GM12878 (cell line): ENCODE measurements around the gene ACD. TPM values are rescaled to one million over a fixed set of nuclear protein-coding genes. Genes with fewer than 3 reads are reported as not detected.

Experiments
- ATAC-seq: fragments of 200-7000 bp; cut with Tn5 transposase; 3 replicates; pipeline ENCODE4 v1.9.1; 2020; ENCODE audit warnings: mild to moderate bottlenecking, moderate library complexity
- BruUV-seq: library from RNA; stranded (reverse); fragments of 400-500 nt; replicated peaks from 2 replicates; lab custom pipeline; 2021; lab: Mats Ljungman, UMichigan
- CTCF ChIA-PET: fragments of 300-600 bp; sonication (Branson Sonifier 250); formaldehyde crosslinking; extraction: SDS; loops from one replicate; lab custom pipeline; 2021; ENCODE audit warnings: inconsistent platforms; lab: Yijun Ruan, JAX
- POLR2A ChIA-PET: fragments of 350-600 bp; formaldehyde crosslinking; extraction: SDS; loops from one replicate; lab custom pipeline; 2021; ENCODE audit warnings: inconsistent platforms; lab: Charles Lee
- RAD21 ChIA-PET: fragments of 300-600 bp; sonication (Branson Sonifier 250); formaldehyde crosslinking; loops from one replicate; lab custom pipeline; 2023; ENCODE audit warnings: antibody characterized with exemption; ENCODE audit not compliant: unreplicated experiment; lab: Charles Lee
- SMC1A ChIA-PET: fragments of 300-600 bp; sonication (Branson Sonifier 250); formaldehyde crosslinking; loops from one replicate; lab custom pipeline; 2023; ENCODE audit not compliant: unreplicated experiment, uncharacterized antibody; lab: Charles Lee
- DNase-seq: peaks from one replicate; pipeline ENCODE4 v3.0.0-alpha.2; 2011; ENCODE audit warnings: low read depth, low spot score
- FAIRE-seq: peaks from 3 replicates; lab custom pipeline; 2011; peaks lifted over from hg19 to GRCh38; lab: Jason Lieb, UNC
- H2AFZ ChIP-seq: 2 replicates; pipeline ENCODE4 v1.6.0; 2011; ENCODE audit warnings: low read depth, low read length, control low read depth; ENCODE audit not compliant: control insufficient read depth
- H3K27ac ChIP-seq: 2 replicates; pipeline ENCODE4 v1.5.1; 2011; ENCODE audit warnings: control low read depth; ENCODE audit not compliant: control insufficient read depth, insufficient read depth
- H3K27me3 ChIP-seq, 2 experiments: replicated peaks in 1 of 2; 2 replicates each; pipeline versions ENCODE4 v1.6.0 to v1.6.1; 2011; ENCODE audit warnings: low read length in 1 of 2; ENCODE audit not compliant: control insufficient read depth in 2 of 2, insufficient read depth in 2 of 2
- H3K36me3 ChIP-seq, 2 experiments: 2 replicates each; pipeline ENCODE4 v1.5.1; 2011; ENCODE audit warnings: low read length in 1 of 2; ENCODE audit not compliant: control insufficient read depth in 2 of 2, insufficient read depth in 2 of 2
- H3K4me1 ChIP-seq: 2 replicates; pipeline ENCODE4 v1.6.1; 2011; ENCODE audit warnings: mild to moderate bottlenecking, low read length, moderate library complexity, mixed read lengths; ENCODE audit not compliant: control insufficient read depth, insufficient read depth
- H3K4me2 ChIP-seq: 2 replicates; pipeline ENCODE4 v1.6.0; 2011; ENCODE audit warnings: control low read depth; ENCODE audit not compliant: control insufficient read depth, insufficient read depth
- H3K4me3 ChIP-seq: fragments of 200-600 bp; sonication (generic); 2 replicates; pipeline ENCODE4 v1.5.1; 2016
- H3K79me2 ChIP-seq: 2 replicates; pipeline ENCODE4 v1.6.0; 2011; ENCODE audit warnings: low read length; ENCODE audit not compliant: control insufficient read depth, insufficient read depth
- H3K9ac ChIP-seq: 2 replicates; pipeline ENCODE4 v1.8.0; 2011; ENCODE audit warnings: low read length, control low read depth, mixed read lengths; ENCODE audit not compliant: control insufficient read depth, insufficient read depth
- H3K9me3 ChIP-seq: replicated peaks from 3 replicates; pipeline ENCODE4 v1.5.1; 2011; ENCODE audit warnings: mild to moderate bottlenecking, low read length; ENCODE audit not compliant: control insufficient read depth, insufficient read depth
- H4K20me1 ChIP-seq: 2 replicates; pipeline ENCODE4 v1.6.0; 2011; ENCODE audit not compliant: control insufficient read depth, insufficient read depth
- RAD21 ChIP-seq: IDR thresholded peaks from 2 replicates; pipeline ENCODE4 v1.6.1; 2011; ENCODE audit warnings: mild to moderate bottlenecking, low read depth, low read length, moderate library complexity; ENCODE audit not compliant: insufficient read depth
- SPI1 ChIP-seq: IDR thresholded peaks from 2 replicates; pipeline ENCODE4 v1.6.1; 2011; ENCODE audit warnings: low read depth, mild to moderate bottlenecking, low read length, moderate library complexity, borderline replicate concordance; ENCODE audit not compliant: insufficient read depth
- STAT1 ChIP-seq: fragments of 450-650 bp; conservative IDR thresholded peaks from 2 replicates; pipeline ENCODE4 v1.6.1; 2014; ENCODE audit warnings: antibody characterized with exemption, mild to moderate bottlenecking
- TCF3 ChIP-seq: IDR thresholded peaks from 2 replicates; pipeline ENCODE4 v1.6.1; 2012; ENCODE audit warnings: low read depth, mild to moderate bottlenecking, low read length, borderline replicate concordance; ENCODE audit not compliant: insufficient read depth
- USF2 ChIP-seq: IDR thresholded peaks from 2 replicates; pipeline ENCODE4 v1.6.1; 2011; ENCODE audit warnings: low read depth, low read length, improper control_type of control experiment, borderline replicate concordance
- WGBS: methylation state at CpG from one replicate; pipeline ENCODE4 v1.1.6; 2016; ENCODE audit warnings: low lambda C conversion rate; ENCODE audit not compliant: insufficient replicate concordance, insufficient coverage; ENCODE audit errors: missing lambda C conversion rate; 5-methylcytosine and 5-hydroxymethylcytosine counted together
- in situ Hi-C: fragments of 300-500 bp; cut with MboI; formaldehyde crosslinking; loops from 9 replicates; pipeline ENCODE4 v1.14.3; 2018; ENCODE audit warnings: mixed read lengths
- intact Hi-C: fragments of 100-400 bp; cut with micrococcal nuclease; formaldehyde crosslinking; loops from one replicate; pipeline ENCODE4 v1.14.2; 2022; ENCODE audit not compliant: unreplicated experiment
- polyA plus RNA-seq, 11 experiments: library from polyadenylated mRNA; depleted of rRNA in 4 of 11; unstranded in 6 of 11; stranded (reverse) in 5 of 11; fragments of >200 nt; fragmentation: Nextera tagmentation in 4 of 11; fragmentation: Illumina TruSeq in 1 of 11; extraction: Ambion mirVana in 4 of 11; extraction: Trizol in 1 of 11; gene quantifications; 1 replicate in 1 of 11; 2 replicates in 10 of 11; pipeline versions ENCODE4 v1.2.1 to v1.2.3, GENCODE V29; 2011 to 2016; ENCODE audit warnings: inconsistent platforms in 2 of 11, missing spikeins in 2 of 11, low read depth in 1 of 11
- total RNA-seq, 4 experiments: library from RNA; depleted of rRNA in 3 of 4; stranded (reverse); fragments of >200 nt in 3 of 4; fragmentation: Illumina TruSeq in 1 of 4; extraction: Trizol in 1 of 4; gene quantifications; 2 replicates each; pipeline versions ENCODE4 v1.2.1 to v1.2.3, GENCODE V29; 2013 to 2021
- TF ChIP-seq, protein P1 (sequence below), 3 experiments: IDR thresholded peaks in 2 of 3; conservative IDR thresholded peaks in 1 of 3; 2 replicates each; pipeline ENCODE4 v1.5.1; 2011; ENCODE audit warnings: low read depth in 3 of 3, low read length in 3 of 3, mild to moderate bottlenecking in 3 of 3, control low read depth in 2 of 3, moderate library complexity in 2 of 3, inconsistent platforms in 1 of 3, mixed read lengths in 1 of 3; ENCODE audit not compliant: control insufficient read depth in 2 of 3, insufficient read depth in 1 of 3; ENCODE audit errors: extremely low read depth in 1 of 3
- TF ChIP-seq, protein P2 (sequence below): fragments of 150-350 bp; IDR thresholded peaks from 2 replicates; pipeline ENCODE4 v1.6.1; 2016; ENCODE audit warnings: low read depth, low read length

The ACD gene
- total and polyA plus RNA-seq, 10 of the 15 experiments (the other 5 are each of a cell fraction or from before 2014, with no cell fraction given), result 2.9 to 46.7 (median 23.9) TPM

DNA sequence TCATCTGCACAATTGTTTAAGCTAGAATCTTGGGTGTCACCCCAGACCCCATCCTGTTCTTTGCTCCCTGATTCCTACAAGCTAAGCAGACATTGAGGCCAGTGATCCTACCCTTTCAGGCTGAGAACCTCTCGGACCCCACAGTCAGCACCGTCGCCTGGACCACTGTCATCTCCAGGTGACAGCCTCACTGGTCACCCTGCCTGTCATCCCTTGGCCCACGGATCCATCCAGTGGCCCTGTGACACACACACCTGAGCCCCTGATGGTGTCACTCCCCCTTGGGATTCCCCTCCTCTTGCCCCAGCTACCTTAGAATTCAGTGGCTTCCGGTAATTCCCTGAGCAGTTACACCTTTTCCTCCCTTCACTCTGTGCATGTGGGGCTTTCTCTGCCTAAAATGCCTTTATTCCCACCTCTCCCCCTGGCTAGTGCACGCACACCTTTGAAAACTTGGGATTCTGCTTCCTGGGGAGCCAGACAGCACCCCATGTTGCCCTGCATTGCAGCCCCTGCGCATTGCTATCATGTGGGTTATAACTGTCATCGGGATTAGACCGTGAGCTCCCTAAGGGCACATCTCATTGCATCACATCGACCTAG, 9.5 kb upstream of the ACD start (continued):
- TF ChIP-seq TCF3, result no peak
- TF ChIP-seq STAT1, result no peak
- no peak for TF ChIP-seq USF2

DNA sequence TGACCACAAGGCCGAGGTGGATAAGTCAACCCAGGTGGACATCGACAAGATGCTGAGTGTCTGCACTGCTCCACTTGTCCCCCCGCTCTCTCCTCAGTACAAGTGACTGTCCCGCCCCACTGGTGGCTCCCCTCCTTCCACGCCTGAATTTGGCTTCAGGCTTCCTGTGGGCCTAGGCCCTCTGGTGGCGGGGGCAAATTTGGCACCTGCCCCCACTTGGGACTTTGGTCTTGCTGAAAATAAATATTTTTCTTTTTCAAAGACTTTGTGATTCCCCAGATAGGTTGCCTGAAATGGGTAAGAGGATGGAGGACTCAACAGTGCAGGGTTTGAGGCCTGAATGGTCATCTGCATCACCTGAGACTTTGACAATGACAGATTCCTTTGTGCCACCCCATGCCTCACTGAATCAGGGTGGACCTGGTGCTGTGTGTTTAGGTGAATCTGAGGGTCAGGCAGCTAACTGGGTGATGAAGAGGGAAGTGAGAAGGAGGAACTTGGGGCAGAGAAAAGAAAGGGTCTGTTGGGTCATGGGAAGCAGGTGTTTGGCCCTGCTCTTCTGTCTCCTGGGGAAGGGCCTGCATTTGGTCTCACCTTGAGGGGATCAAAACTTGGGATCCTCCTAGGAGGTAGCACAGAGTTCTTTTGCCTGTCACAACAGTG, 8.6 kb upstream of the ACD start:
- Histone ChIP-seq H3K27ac (no peak overlapping the region), H3K9ac (no peak overlapping the region), H3K36me3 (no peaks in the 10 kb centered on the region), H3K79me2 (no peaks in the 10 kb centered on the region), H3K27me3 (no peaks in the 10 kb centered on the region), H3K4me1 (peaks cover 36% of the 10 kb centered on the region), H3K4me3 (no peak overlapping the region), H3K9me3 (no peaks in the 10 kb centered on the region), H2AFZ (no peak overlapping the region), H3K4me2 (no peak overlapping the region), H4K20me1 (no peaks in the 10 kb centered on the region)
- in situ Hi-C loops (no loop called here), intact Hi-C loops (loop anchor here (1.0 to 5.0 kb wide), 3 partner anchors 121 to 176 kb away; no protein-coding TSS in a partner anchor)
- FAIRE-seq (peak; percentile 23), DNase-seq (no peak), ATAC-seq (no peak)
- WGBS, result 61% methylated on average over 6 of the region's 6 CpGs
- TF ChIP-seq RAD21 (0 out of 2 replicates have a peak, but pooled peaks have one; percentile 10), SPI1 (peak; percentile 53; the same call in 1 of the 2 replicates)
- TF ChIP-seq, protein P1, sequence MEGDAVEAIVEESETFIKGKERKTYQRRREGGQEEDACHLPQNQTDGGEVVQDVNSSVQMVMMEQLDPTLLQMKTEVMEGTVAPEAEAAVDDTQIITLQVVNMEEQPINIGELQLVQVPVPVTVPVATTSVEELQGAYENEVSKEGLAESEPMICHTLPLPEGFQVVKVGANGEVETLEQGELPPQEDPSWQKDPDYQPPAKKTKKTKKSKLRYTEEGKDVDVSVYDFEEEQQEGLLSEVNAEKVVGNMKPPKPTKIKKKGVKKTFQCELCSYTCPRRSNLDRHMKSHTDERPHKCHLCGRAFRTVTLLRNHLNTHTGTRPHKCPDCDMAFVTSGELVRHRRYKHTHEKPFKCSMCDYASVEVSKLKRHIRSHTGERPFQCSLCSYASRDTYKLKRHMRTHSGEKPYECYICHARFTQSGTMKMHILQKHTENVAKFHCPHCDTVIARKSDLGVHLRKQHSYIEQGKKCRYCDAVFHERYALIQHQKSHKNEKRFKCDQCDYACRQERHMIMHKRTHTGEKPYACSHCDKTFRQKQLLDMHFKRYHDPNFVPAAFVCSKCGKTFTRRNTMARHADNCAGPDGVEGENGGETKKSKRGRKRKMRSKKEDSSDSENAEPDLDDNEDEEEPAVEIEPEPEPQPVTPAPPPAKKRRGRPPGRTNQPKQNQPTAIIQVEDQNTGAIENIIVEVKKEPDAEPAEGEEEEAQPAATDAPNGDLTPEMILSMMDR (IDR thresholded peaks at IDR 0.05 in 2 of 3, conservative IDR thresholded peaks at IDR 0.05 in 1 of 3; ENCODE audit: control insufficient read depth in 2 of 3, extremely low read depth in 1 of 3, insufficient read depth in 1 of 3, low read depth in 3 of 3, low read length in 3 of 3), result peak; percentile 35 to 47 (median 38); a peak in 5 of 6 replicates
- TF ChIP-seq, protein P2, sequence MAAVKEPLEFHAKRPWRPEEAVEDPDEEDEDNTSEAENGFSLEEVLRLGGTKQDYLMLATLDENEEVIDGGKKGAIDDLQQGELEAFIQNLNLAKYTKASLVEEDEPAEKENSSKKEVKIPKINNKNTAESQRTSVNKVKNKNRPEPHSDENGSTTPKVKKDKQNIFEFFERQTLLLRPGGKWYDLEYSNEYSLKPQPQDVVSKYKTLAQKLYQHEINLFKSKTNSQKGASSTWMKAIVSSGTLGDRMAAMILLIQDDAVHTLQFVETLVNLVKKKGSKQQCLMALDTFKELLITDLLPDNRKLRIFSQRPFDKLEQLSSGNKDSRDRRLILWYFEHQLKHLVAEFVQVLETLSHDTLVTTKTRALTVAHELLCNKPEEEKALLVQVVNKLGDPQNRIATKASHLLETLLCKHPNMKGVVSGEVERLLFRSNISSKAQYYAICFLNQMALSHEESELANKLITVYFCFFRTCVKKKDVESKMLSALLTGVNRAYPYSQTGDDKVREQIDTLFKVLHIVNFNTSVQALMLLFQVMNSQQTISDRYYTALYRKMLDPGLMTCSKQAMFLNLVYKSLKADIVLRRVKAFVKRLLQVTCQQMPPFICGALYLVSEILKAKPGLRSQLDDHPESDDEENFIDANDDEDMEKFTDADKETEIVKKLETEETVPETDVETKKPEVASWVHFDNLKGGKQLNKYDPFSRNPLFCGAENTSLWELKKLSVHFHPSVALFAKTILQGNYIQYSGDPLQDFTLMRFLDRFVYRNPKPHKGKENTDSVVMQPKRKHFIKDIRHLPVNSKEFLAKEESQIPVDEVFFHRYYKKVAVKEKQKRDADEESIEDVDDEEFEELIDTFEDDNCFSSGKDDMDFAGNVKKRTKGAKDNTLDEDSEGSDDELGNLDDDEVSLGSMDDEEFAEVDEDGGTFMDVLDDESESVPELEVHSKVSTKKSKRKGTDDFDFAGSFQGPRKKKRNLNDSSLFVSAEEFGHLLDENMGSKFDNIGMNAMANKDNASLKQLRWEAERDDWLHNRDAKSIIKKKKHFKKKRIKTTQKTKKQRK, result no peak
- CTCF ChIA-PET, result interaction anchor here (0.6 to 11.9 kb wide), 27 partner anchors 8 to 372 kb away, joined by 3 to 196 read pairs (median 5); partner anchors contain the start of genes ACD, ATP6V0D1, CARMIL2 and GFOD2
- POLR2A ChIA-PET, result interaction anchor here (0.5 to 2.1 kb wide), 7 partner anchors 9 to 175 kb away, joined by 3 to 6 read pairs (median 3); partner anchors contain the start of gene ACD
- no TSS peak for BruUV-seq
- RAD21 ChIA-PET, result interaction anchor here (0.7 to 3.1 kb wide), 7 partner anchors 24 to 267 kb away, joined by 3 to 27 read pairs (median 3); partner anchors contain the start of genes CARMIL2, RANBP10 and TSNAXIP1
- SMC1A ChIA-PET, result interaction anchor here (1.2 to 3.2 kb wide), 9 partner anchors 17 to 187 kb away, joined by 3 to 20 read pairs (median 5); partner anchors contain the start of genes ATP6V0D1 and GFOD2
